HEK293 (cell line): Measurements from ENCODE around the gene HERC3.

Source experiments
- CTCF ChIA-PET: fragments of 350-600 bp; formaldehyde crosslinking; extraction: SDS; loops from one replicate; lab custom pipeline; 2021; ENCODE audit warnings: antibody characterized with exemption; lab: Yijun Ruan, JAX
- POLR2A ChIA-PET: fragments of 300-600 bp; formaldehyde crosslinking; extraction: SDS; loops from one replicate; lab custom pipeline; 2020; ENCODE audit warnings: antibody characterized with exemption, inconsistent platforms; lab: Yijun Ruan, JAX
- H3K27ac ChIP-seq: fragments of 200-500 bp; sonication (Bioruptor generic); 2 replicates; pipeline ENCODE4 v1.5.1; 2014; ENCODE audit warnings: low read depth, low read length, control low read depth, inconsistent platforms; ENCODE audit errors: extremely low read depth
- H3K36me3 ChIP-seq, 2 experiments: fragments of 200-500 bp in 1 of 2; sonication (Bioruptor generic) in 1 of 2; 1 replicate in 1 of 2; 2 replicates in 1 of 2; pipeline ENCODE4 v1.5.1; 2014 to 2017; ENCODE audit warnings: inconsistent platforms in 2 of 2, low read length in 2 of 2; ENCODE audit not compliant: control insufficient read depth in 2 of 2, insufficient read depth in 1 of 2
- H3K4me1 ChIP-seq: fragments of 200-500 bp; sonication (Bioruptor generic); 2 replicates; pipeline ENCODE4 v1.5.1; 2014; ENCODE audit warnings: mild to moderate bottlenecking, low read length, inconsistent platforms; ENCODE audit not compliant: control insufficient read depth, insufficient read depth
- H3K4me3 ChIP-seq: 2 replicates; pipeline ENCODE4 v1.5.1; 2011; ENCODE audit warnings: low read depth, mild to moderate bottlenecking, control low read depth, low read length, moderate library complexity
- H3K9me3 ChIP-seq: fragments of 200-500 bp; sonication (Bioruptor generic); 2 replicates; pipeline ENCODE4 v1.5.1; 2014; ENCODE audit warnings: low read depth, low read length, inconsistent platforms; ENCODE audit not compliant: control insufficient read depth, insufficient read depth
- KLF9 ChIP-seq: fragments of 450-650 bp; formaldehyde crosslinking; IDR thresholded peaks from 2 replicates; pipeline ENCODE4 v1.5.1; 2016; ENCODE audit warnings: missing biosample characterization, missing genetic modification characterization, low read depth
- PATZ1 ChIP-seq: fragments of 450-650 bp; formaldehyde crosslinking; IDR thresholded peaks from 2 replicates; pipeline ENCODE4 v1.5.1; 2016; ENCODE audit warnings: missing biosample characterization, missing genetic modification characterization
- SP7 ChIP-seq: fragments of 450-650 bp; formaldehyde crosslinking; IDR thresholded peaks from 2 replicates; pipeline ENCODE4 v1.5.1; 2016; ENCODE audit warnings: missing biosample characterization, missing genetic modification characterization
- TRIM28 ChIP-seq: IDR thresholded peaks from 2 replicates; pipeline ENCODE4 v1.6.1; 2011; ENCODE audit warnings: low read length, control low read depth, borderline replicate concordance
- ZIC2 ChIP-seq: fragments of 450-650 bp; formaldehyde crosslinking; IDR thresholded peaks from 2 replicates; pipeline ENCODE4 v1.5.1; 2016; ENCODE audit warnings: missing biosample characterization, missing genetic modification characterization
- ZNF133 ChIP-seq: fragments of 450-650 bp; formaldehyde crosslinking; IDR thresholded peaks from 2 replicates; pipeline ENCODE4 v1.5.1; 2016; ENCODE audit warnings: missing biosample characterization, missing genetic modification characterization
- ZNF140 ChIP-seq: fragments of 450-650 bp; formaldehyde crosslinking; IDR thresholded peaks from 2 replicates; pipeline ENCODE4 v1.5.1; 2016; ENCODE audit warnings: missing biosample characterization, missing genetic modification characterization
- ZNF394 ChIP-seq: fragments of 450-650 bp; formaldehyde crosslinking; IDR thresholded peaks from 2 replicates; pipeline ENCODE4 v1.5.1; 2016; ENCODE audit warnings: missing biosample characterization, missing genetic modification characterization, mild to moderate bottlenecking, moderate library complexity, borderline replicate concordance
- ZNF426 ChIP-seq: fragments of 450-650 bp; formaldehyde crosslinking; IDR thresholded peaks from 2 replicates; pipeline ENCODE4 v1.5.1; 2017; ENCODE audit warnings: missing biosample characterization, missing genetic modification characterization, mild to moderate bottlenecking, inconsistent platforms, moderate library complexity
- ZNF488 ChIP-seq: fragments of 450-650 bp; formaldehyde crosslinking; IDR thresholded peaks from 2 replicates; pipeline ENCODE4 v1.5.1; 2016; ENCODE audit warnings: missing biosample characterization, missing genetic modification characterization
- ZNF580 ChIP-seq: fragments of 450-650 bp; formaldehyde crosslinking; IDR thresholded peaks from 2 replicates; pipeline ENCODE4 v1.5.1; 2016; ENCODE audit warnings: missing biosample characterization, missing genetic modification characterization
- ZNF664 ChIP-seq: fragments of 450-650 bp; formaldehyde crosslinking; IDR thresholded peaks from 2 replicates; pipeline ENCODE4 v1.5.1; 2016; ENCODE audit warnings: missing biosample characterization, missing genetic modification characterization
- ZNF701 ChIP-seq: fragments of 450-650 bp; formaldehyde crosslinking; IDR thresholded peaks from 2 replicates; pipeline ENCODE4 v1.5.1; 2016; ENCODE audit warnings: missing biosample characterization, missing genetic modification characterization
- ZNF776 ChIP-seq: fragments of 450-650 bp; formaldehyde crosslinking; IDR thresholded peaks from 2 replicates; pipeline ENCODE4 v1.5.0; 2017; ENCODE audit warnings: missing biosample characterization, missing genetic modification characterization, borderline replicate concordance
- TF ChIP-seq, protein P1 (sequence below): fragments of 450-650 bp; formaldehyde crosslinking; IDR thresholded peaks from 2 replicates; pipeline ENCODE4 v1.5.1; 2016; ENCODE audit warnings: missing biosample characterization, missing genetic modification characterization
- TF ChIP-seq, protein P2 (sequence below): fragments of 450-650 bp; formaldehyde crosslinking; IDR thresholded peaks from 2 replicates; pipeline ENCODE4 v1.5.1; 2016; ENCODE audit warnings: missing biosample characterization, missing genetic modification characterization

HERC3 gene

DNA sequence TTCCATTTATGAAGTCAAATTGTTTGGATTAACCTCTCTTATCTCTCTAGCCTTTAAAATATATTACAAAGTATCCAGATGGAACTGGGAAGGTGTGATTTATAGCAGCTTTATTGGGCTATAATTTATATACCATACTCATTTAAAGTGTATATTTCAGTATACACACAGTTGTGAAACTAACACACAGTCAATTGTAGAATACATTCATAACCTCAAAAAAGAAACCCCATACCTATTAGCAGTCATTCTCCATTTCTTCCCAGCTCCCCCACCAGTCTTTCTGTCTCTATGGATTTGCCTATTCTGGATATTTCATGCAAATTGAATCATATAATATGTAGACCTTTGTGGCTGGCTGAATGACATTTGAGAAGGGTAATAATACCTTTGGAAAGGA lies 112.9 kb downstream of the HERC3 start:
- no peak for TF ChIP-seq ZNF701 (tag by site-specific recombination)
- no peak for TF ChIP-seq ZNF580
- TF ChIP-seq ZNF140, result no peak
- TF ChIP-seq ZNF394 (tag by site-specific recombination), result no peak
- TF ChIP-seq KLF9, result no peak
- no peaks in the 10 kb centered on the region for H3K4me1 ChIP-seq
- no peak overlapping the region for H3K4me3 ChIP-seq
- POLR2A ChIA-PET, result no interaction called here
- peaks cover 0 to 3% of the 10 kb centered on the region in 2 experiments; a peak in 1 of 3 replicates for H3K36me3 ChIP-seq
- no peak overlapping the region for H3K27ac ChIP-seq
- CTCF ChIA-PET, result no interaction called here
- H3K9me3 ChIP-seq, result no peaks in the 10 kb centered on the region

- no peak overlapping the region for H3K4me3 ChIP-seq
- peaks cover 0 to 3% of the 10 kb centered on the region in 2 experiments; a peak in 1 of 3 replicates for H3K36me3 ChIP-seq
- H3K27ac ChIP-seq, result no peak overlapping the region
- H3K9me3 ChIP-seq, result no peaks in the 10 kb centered on the region
- POLR2A ChIA-PET, result no interaction called here
- CTCF ChIA-PET, result interaction anchor here (0.6 to 1.1 kb wide), 5 partner anchors 29 to 318 kb away, joined by 3 to 9 read pairs (median 5); no protein-coding TSS in a partner anchor
- TF ChIP-seq ZIC2 (tag by site-specific recombination) (no peak), TRIM28 (no peak), ZNF140 (no peak), PATZ1 (tag by site-specific recombination) (no peak), ZNF133 (tag by site-specific recombination) (no peak), ZNF776 (no peak), SP7 (no peak)
- TF ChIP-seq, protein P1, sequence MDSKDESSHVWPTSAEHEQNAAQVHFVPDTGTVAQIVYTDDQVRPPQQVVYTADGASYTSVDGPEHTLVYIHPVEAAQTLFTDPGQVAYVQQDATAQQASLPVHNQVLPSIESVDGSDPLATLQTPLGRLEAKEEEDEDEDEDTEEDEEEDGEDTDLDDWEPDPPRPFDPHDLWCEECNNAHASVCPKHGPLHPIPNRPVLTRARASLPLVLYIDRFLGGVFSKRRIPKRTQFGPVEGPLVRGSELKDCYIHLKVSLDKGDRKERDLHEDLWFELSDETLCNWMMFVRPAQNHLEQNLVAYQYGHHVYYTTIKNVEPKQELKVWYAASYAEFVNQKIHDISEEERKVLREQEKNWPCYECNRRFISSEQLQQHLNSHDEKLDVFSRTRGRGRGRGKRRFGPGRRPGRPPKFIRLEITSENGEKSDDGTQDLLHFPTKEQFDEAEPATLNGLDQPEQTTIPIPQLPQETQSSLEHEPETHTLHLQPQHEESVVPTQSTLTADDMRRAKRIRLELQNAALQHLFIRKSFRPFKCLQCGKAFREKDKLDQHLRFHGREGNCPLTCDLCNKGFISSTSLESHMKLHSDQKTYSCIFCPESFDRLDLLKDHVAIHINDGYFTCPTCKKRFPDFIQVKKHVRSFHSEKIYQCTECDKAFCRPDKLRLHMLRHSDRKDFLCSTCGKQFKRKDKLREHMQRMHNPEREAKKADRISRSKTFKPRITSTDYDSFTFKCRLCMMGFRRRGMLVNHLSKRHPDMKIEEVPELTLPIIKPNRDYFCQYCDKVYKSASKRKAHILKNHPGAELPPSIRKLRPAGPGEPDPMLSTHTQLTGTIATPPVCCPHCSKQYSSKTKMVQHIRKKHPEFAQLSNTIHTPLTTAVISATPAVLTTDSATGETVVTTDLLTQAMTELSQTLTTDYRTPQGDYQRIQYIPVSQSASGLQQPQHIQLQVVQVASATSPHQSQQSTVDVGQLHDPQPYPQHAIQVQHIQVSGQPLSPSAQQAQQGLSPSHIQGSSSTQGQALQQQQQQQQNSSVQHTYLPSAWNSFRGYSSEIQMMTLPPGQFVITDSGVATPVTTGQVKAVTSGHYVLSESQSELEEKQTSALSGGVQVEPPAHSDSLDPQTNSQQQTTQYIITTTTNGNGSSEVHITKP (tag by site-specific recombination), result no peak
- TF ChIP-seq, protein P2, sequence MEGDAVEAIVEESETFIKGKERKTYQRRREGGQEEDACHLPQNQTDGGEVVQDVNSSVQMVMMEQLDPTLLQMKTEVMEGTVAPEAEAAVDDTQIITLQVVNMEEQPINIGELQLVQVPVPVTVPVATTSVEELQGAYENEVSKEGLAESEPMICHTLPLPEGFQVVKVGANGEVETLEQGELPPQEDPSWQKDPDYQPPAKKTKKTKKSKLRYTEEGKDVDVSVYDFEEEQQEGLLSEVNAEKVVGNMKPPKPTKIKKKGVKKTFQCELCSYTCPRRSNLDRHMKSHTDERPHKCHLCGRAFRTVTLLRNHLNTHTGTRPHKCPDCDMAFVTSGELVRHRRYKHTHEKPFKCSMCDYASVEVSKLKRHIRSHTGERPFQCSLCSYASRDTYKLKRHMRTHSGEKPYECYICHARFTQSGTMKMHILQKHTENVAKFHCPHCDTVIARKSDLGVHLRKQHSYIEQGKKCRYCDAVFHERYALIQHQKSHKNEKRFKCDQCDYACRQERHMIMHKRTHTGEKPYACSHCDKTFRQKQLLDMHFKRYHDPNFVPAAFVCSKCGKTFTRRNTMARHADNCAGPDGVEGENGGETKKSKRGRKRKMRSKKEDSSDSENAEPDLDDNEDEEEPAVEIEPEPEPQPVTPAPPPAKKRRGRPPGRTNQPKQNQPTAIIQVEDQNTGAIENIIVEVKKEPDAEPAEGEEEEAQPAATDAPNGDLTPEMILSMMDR, result no peak
- TF ChIP-seq, all 188 proteins: peak for 0
- no peaks in the 10 kb centered on the region for H3K4me1 ChIP-seq
These were observed 113.7 kb downstream of the HERC3 start for GRCh38 chr4:88705805-88706492.

DNA sequence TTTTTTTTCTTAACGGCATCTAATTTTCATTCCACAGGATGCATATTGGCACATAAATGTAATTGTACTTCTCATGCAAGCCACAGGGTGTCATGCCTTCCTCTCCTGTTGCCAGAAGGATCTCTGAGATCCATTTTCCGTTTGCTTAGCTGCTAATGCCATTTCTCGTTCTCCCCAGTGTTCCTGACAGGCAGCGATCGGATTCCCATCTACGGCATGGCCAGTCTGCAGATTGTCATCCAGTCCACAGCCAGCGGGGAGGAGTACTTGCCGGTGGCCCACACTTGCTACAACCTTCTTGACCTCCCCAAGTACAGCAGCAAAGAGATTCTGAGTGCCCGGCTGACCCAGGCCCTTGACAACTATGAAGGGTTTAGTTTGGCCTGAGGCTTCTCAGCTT lies 114.3 kb downstream of the HERC3 start:
- no peak overlapping the region for H3K27ac ChIP-seq
- H3K4me1 ChIP-seq, result no peaks in the 10 kb centered on the region
- no peak overlapping the region for H3K4me3 ChIP-seq
- ChIA-PET CTCF (interaction anchor here (0.6 to 1.1 kb wide), 6 partner anchors 28 to 349 kb away, joined by 3 to 9 read pairs (median 5); no protein-coding TSS in a partner anchor), POLR2A (no interaction called here)
- H3K9me3 ChIP-seq, result no peaks in the 10 kb centered on the region
- TF ChIP-seq ZNF664 (tag by site-specific recombination) (no peak), SP7 (no peak), ZNF488 (tag by site-specific recombination) (no peak), ZNF426 (tag by site-specific recombination) (no peak)
- peaks cover 0 to 3% of the 10 kb centered on the region in 2 experiments; a peak in 1 of 3 replicates for H3K36me3 ChIP-seq
